Fibroblast of pulmonary artery (primary cell): ENCODE data around the gene OR52L1.
A peak's percentile ranks its signal among the peaks of the same experiment; 100 is the strongest.

Source experiments
- DNase-seq: peaks from one replicate; pipeline ENCODE4 v3.0.0-alpha.2; 2010; ENCODE audit warnings: low read depth
- H3K4me3 ChIP-seq: replicated peaks from 2 replicates; pipeline ENCODE4 v1.5.1; 2011; ENCODE audit warnings: low read depth, mild to moderate bottlenecking, control low read depth, low read length, moderate library complexity
- CTCF ChIP-seq: IDR thresholded peaks from 2 replicates; pipeline ENCODE4 v1.5.1; 2011; ENCODE audit warnings: mild to moderate bottlenecking, control low read depth, low read length, inconsistent platforms; ENCODE audit errors: missing control alignments

Gene OR52L1

DNA sequence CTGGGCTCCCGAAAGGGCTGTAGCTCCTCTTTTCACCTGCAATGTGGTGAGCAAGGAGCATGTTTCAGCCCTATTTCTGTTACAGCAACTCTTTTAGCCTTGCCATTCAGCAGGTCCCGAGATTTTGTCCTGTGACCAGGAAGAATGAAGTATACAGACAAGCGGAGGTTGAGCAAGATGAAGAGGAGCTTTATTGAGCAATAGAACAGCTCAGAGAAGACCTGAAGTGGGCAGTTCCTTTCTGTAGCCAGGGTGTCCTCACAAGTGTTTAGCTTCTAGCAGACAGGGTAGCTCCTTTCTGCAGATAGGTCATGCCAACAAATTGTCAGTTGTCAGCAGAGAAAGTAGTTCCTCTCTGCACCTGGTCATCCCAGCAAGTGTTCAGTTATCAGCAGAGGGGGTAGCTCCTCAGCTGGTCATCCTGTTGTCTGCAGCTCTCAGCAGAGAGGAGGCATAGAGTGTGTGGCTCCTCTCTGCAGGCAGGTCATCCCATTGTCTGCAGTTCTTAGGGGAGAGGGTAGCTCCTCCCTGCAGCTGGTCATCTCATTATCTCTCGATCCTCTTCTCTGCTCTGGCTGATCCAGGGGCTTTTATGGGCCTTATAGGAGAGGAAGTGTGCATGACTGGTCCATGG is 25.4 kb upstream of the OR52L1 start:
- TF ChIP-seq CTCF: no peak
- H3K4me3 ChIP-seq: no peak overlapping the region
- DNase-seq: no peak

- no peak for DNase-seq
- no peak for TF ChIP-seq CTCF
- no peak within 1 kb of the TSS for H3K4me3 ChIP-seq
Observed at GRCh38 chr11:6006846-6007245, 20.1 kb upstream of the OR52L1 start, which contains the start of gene OR56A4. Gene OR56A4, minus strand, starts transcription at chr11:6006946. Its CDS starts 3,954 bp downstream, at chr11:6002992.

GRCh38 chr11:6006395-6006794 is 19.6 kb upstream of the OR52L1 start:
- TF ChIP-seq CTCF: no peak
- H3K4me3 ChIP-seq: no peak overlapping the region
- DNase-seq: no peak

- TF ChIP-seq CTCF: no peak
- H3K4me3 ChIP-seq: no peak overlapping the region
- no peak for DNase-seq
Observed at GRCh38 chr11:6002202-6002699, 15.5 kb upstream of the OR52L1 start.

DNA sequence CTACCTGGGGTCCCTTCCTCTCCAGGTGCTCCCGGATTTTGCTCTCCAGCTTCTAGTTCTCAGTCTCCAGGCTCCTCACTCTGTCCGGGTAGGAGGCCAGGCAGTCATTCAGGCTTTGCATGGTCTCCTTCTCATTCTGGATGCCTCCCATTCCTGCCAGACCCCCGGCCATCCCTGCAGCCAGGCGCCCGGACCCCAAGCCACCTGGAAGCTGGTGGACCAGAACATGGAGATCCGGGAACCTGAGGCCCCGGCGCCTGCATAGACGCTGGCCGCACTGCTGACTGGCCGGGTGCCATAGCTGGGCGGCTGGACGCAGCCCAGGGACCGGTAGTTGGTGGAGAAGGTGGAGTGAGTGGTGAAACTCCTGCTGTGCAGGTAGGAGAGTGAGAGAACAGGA is 8.0 kb upstream of the OR52L1 start:
- H3K4me3 ChIP-seq: no peak overlapping the region
- no peak for TF ChIP-seq CTCF
- no peak for DNase-seq

GRCh38 chr11:5992604-5993251 is 5.9 kb upstream of the OR52L1 start:
- H3K4me3 ChIP-seq: no peak overlapping the region
- TF ChIP-seq CTCF: peak; percentile 59
- DNase-seq: peak; percentile 30

DNA sequence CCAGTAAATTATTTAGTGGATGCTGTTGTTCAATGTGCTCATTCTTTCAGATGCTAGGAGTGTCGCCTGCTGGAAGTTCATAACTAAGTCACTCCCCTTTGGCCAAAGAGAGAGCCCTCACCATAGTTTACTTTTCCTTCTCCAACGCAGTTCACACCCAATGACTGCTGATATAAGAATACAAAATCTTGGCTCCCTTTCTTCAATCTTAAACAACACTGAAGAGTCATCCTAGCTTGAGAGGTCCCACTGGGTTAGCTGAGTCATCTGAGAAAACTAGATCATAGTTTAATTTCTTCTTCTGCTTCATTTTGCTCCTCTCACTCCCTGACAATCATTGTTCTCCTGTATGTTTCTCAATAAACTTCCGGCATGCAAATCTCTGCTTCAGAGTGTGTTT is 5.4 kb upstream of the OR52L1 start:
- no peak for DNase-seq
- no peak overlapping the region for H3K4me3 ChIP-seq
- no peak for TF ChIP-seq CTCF
